Sigmoid colon (tissue), 4 donors: ENCODE results near the gene IPMK.

Source experiments
- CTCF ChIP-seq, 4 experiments: fragments of 450-650 bp in 3 of 4; fragments of 200-600 bp in 1 of 4; IDR thresholded peaks; one replicate each; pipeline ENCODE4 v1.5.1; 2016 to 2019; ENCODE audit warnings: antibody characterized with exemption in 4 of 4, mild to moderate bottlenecking in 3 of 4, moderate library complexity in 2 of 4
- POLR2A ChIP-seq, 2 donors: fragments of 450-650 bp; IDR thresholded peaks; one replicate each; pipeline ENCODE4 v1.6.1; 2016; ENCODE audit warnings: antibody characterized with exemption in 2 of 2, mild to moderate bottlenecking in 2 of 2, moderate library complexity in 2 of 2
- POLR2AphosphoS5 ChIP-seq, 4 donors: sonication (generic); formaldehyde crosslinking; IDR thresholded peaks; one replicate each; pipeline ENCODE4 v1.6.1; 2017; ENCODE audit warnings: antibody characterized with exemption in 4 of 4

- TF ChIP-seq CTCF (IDR thresholded peaks at IDR 0.05), result no peak
- TF ChIP-seq POLR2AphosphoS5 (IDR thresholded peaks at IDR 0.05), result no peak
- no peak for TF ChIP-seq POLR2A (IDR thresholded peaks at IDR 0.05)
Measured at GRCh38 chr10:58220769-58221451, 46.8 kb downstream of the IPMK start.
